Lower lobe of right lung (tissue), 2 donors: Measurements from ENCODE around the gene JAZF1. TPM values are rescaled to one million over a fixed set of nuclear protein-coding genes. Genes with fewer than 3 reads are reported as not detected.

Experiments
- ATAC-seq, 2 donors: fragments of 200-7000 bp; cut with Tn5 transposase; one replicate each; pipeline ENCODE4 v1.9.1; 2020 to 2022; ENCODE audit warnings: mild to moderate bottlenecking in 2 of 2, moderate library complexity in 2 of 2
- DNase-seq: peaks from one replicate; pipeline ENCODE4 v3.0.0-alpha.2; 2020
- H3K27ac ChIP-seq: fragments of 200-600 bp; one replicate; pipeline ENCODE4 v1.8.0; 2022
- H3K27me3 ChIP-seq: fragments of 200-600 bp; one replicate; pipeline ENCODE4 v1.8.0; 2022; ENCODE audit warnings: low read depth
- H3K36me3 ChIP-seq: fragments of 200-600 bp; one replicate; pipeline ENCODE4 v1.8.0; 2022; ENCODE audit warnings: mild to moderate bottlenecking
- H3K4me1 ChIP-seq: fragments of 200-600 bp; one replicate; pipeline ENCODE4 v1.8.0; 2022
- H3K4me3 ChIP-seq: fragments of 200-600 bp; one replicate; pipeline ENCODE4 v1.8.0; 2022; ENCODE audit warnings: mild to moderate bottlenecking
- H3K9me3 ChIP-seq: fragments of 200-600 bp; one replicate; pipeline ENCODE4 v1.8.0; 2022
- intact Hi-C: fragments of 100-400 bp; cut with DNase I; formaldehyde crosslinking; loops from one replicate; pipeline ENCODE4 v1.11.0; 2022
- total RNA-seq: library from RNA; stranded (reverse); fragmentation: NEBNext Ultra II Directional; extraction: Animal tissue kit (Norgen Biotek cat#: 25700); gene quantifications from one replicate; pipeline ENCODE4 v1.2.1, GENCODE V29; 2021
- TF ChIP-seq, protein P1 (sequence below): fragments of 200-600 bp; IDR thresholded peaks from one replicate; pipeline ENCODE4 v1.8.0; 2022; ENCODE audit warnings: antibody characterized with exemption, mild to moderate bottlenecking
- donor health status: DM: no; HTN: yes; CAD: no; lungs with severe emphysema.

JAZF1 gene
- total RNA-seq, 1 donor from 2014 or later: 19.4 TPM

- Histone ChIP-seq H3K9me3 (no peaks in the 10 kb centered on the region), H3K36me3 (no peaks in the 10 kb centered on the region), H3K27me3 (no peaks in the 10 kb centered on the region), H3K4me3 (no peak overlapping the region), H3K27ac (no peak overlapping the region), H3K4me1 (no peaks in the 10 kb centered on the region)
- DNase-seq (no peak), ATAC-seq (no peak)
- intact Hi-C loops: no loop called here
- TF ChIP-seq, protein P1, sequence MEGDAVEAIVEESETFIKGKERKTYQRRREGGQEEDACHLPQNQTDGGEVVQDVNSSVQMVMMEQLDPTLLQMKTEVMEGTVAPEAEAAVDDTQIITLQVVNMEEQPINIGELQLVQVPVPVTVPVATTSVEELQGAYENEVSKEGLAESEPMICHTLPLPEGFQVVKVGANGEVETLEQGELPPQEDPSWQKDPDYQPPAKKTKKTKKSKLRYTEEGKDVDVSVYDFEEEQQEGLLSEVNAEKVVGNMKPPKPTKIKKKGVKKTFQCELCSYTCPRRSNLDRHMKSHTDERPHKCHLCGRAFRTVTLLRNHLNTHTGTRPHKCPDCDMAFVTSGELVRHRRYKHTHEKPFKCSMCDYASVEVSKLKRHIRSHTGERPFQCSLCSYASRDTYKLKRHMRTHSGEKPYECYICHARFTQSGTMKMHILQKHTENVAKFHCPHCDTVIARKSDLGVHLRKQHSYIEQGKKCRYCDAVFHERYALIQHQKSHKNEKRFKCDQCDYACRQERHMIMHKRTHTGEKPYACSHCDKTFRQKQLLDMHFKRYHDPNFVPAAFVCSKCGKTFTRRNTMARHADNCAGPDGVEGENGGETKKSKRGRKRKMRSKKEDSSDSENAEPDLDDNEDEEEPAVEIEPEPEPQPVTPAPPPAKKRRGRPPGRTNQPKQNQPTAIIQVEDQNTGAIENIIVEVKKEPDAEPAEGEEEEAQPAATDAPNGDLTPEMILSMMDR: no peak
These were observed 125.4 kb downstream of the JAZF1 start for GRCh38 chr7:28055161-28055544.

GRCh38 chr7:28054531-28055160, 125.9 kb downstream of the JAZF1 start:
- H3K36me3 ChIP-seq: no peaks in the 10 kb centered on the region
- TF ChIP-seq, protein P1: no peak
- no peak for DNase-seq
- no peaks in the 10 kb centered on the region for H3K9me3 ChIP-seq
- ATAC-seq: no peak
- no peak overlapping the region for H3K4me3 ChIP-seq
- no peak overlapping the region for H3K27ac ChIP-seq
- intact Hi-C loops: no loop called here
- no peaks in the 10 kb centered on the region for H3K27me3 ChIP-seq
- H3K4me1 ChIP-seq: no peaks in the 10 kb centered on the region

GRCh38 chr7:28052933-28053332, 127.7 kb downstream of the JAZF1 start:
- Histone ChIP-seq H3K36me3 (no peaks in the 10 kb centered on the region), H3K4me1 (no peaks in the 10 kb centered on the region), H3K9me3 (no peaks in the 10 kb centered on the region), H3K27ac (no peak overlapping the region), H3K4me3 (no peak overlapping the region), H3K27me3 (no peaks in the 10 kb centered on the region)
- ATAC-seq (no peak), DNase-seq (no peak)
- intact Hi-C loops: no loop called here
- TF ChIP-seq, protein P1: no peak

- no peaks in the 10 kb centered on the region for H3K27me3 ChIP-seq
- no peaks in the 10 kb centered on the region for H3K36me3 ChIP-seq
- DNase-seq (no peak), ATAC-seq (no peak)
- no peak overlapping the region for H3K4me3 ChIP-seq
- intact Hi-C loops: no loop called here
- H3K27ac ChIP-seq: no peak overlapping the region
- H3K4me1 ChIP-seq: no peaks in the 10 kb centered on the region
- TF ChIP-seq, protein P1: no peak
- no peaks in the 10 kb centered on the region for H3K9me3 ChIP-seq
These were observed 131.9 kb downstream of the JAZF1 start for GRCh38 chr7:28048694-28049093.

- Histone ChIP-seq H3K4me3 (no peak overlapping the region), H3K27me3 (no peaks in the 10 kb centered on the region), H3K9me3 (no peaks in the 10 kb centered on the region), H3K27ac (no peak overlapping the region), H3K36me3 (no peaks in the 10 kb centered on the region), H3K4me1 (no peaks in the 10 kb centered on the region)
- ATAC-seq (no peak), DNase-seq (no peak)
- TF ChIP-seq, protein P1: no peak
- intact Hi-C loops: no loop called here
These were observed 134.6 kb downstream of the JAZF1 start for GRCh38 chr7:28046035-28046434.
